Neuron (in vitro differentiated cells): ENCODE data around the gene C1orf226.

Source experiments
- H2AFZ ChIP-seq: one replicate; pipeline ENCODE4 v1.6.1; 2013; ENCODE audit warnings: low read depth, mild to moderate bottlenecking, inconsistent platforms, low read length, moderate library complexity
- H3K27me3 ChIP-seq: one replicate; pipeline ENCODE4 v1.6.1; 2013; ENCODE audit warnings: low read length; ENCODE audit not compliant: insufficient read depth
- H3K36me3 ChIP-seq: one replicate; pipeline ENCODE4 v1.6.1; 2013; ENCODE audit warnings: low read length; ENCODE audit not compliant: insufficient read depth
- H3K4me1 ChIP-seq: one replicate; pipeline ENCODE4 v1.6.1; 2013; ENCODE audit warnings: low read length; ENCODE audit not compliant: insufficient read depth
- H3K4me3 ChIP-seq: 2 replicates; pipeline ENCODE4 v1.5.1; 2013; ENCODE audit warnings: mild to moderate bottlenecking, low read length, moderate library complexity
- H3K9me3 ChIP-seq: one replicate; pipeline ENCODE4 v1.6.1; 2013; ENCODE audit warnings: low read length

C1orf226 gene

DNA sequence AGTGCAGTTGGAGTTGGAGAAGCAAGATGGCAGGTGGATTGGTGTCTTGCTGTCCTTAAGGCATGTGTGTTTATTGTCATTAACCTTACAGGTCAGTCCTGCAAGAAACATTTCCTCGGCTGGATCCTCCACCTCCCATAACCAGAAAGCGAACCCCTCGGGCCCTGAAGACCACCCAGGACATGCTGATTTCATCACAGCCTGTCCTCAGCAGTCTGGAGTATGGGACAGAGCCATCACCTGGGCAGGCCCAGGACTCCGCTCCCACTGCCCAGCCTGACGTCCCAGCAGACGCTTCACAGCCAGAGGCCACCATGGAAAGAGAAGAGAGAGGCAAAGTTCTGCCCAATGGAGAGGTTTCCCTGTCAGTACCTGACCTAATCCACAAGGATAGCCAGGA, 1.6 kb downstream of the C1orf226 start:
- no peaks in the 10 kb centered on the region for H3K9me3 ChIP-seq
- no peak overlapping the region for H2AFZ ChIP-seq
- H3K4me3 ChIP-seq: no peak overlapping the region
- peaks cover 27% of the 10 kb centered on the region for H3K4me1 ChIP-seq
- H3K27me3 ChIP-seq: no peaks in the 10 kb centered on the region
- peaks cover 13% of the 10 kb centered on the region for H3K36me3 ChIP-seq

DNA sequence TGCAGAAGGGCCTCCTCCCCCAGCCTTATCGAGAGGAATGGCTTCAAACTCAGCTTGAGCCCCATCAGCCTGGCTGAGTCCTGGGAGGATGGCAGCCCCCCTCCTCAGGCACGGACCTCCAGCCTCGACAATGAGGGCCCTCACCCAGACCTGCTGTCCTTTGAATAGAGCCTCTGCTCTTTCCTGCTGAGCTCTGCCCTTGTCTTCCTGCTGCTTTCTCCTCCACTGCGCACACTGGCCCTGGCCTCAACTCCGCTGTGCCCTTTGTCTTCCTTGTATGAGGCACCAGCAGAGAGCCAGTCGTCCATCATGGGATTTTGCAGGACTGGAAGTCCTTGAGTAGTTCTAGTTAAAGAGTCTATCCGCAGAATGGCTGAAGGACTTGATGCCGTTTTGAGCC, 2.0 kb downstream of the C1orf226 start:
- Histone ChIP-seq H2AFZ (no peak overlapping the region), H3K4me3 (no peak overlapping the region), H3K36me3 (peaks cover 13% of the 10 kb centered on the region), H3K27me3 (no peaks in the 10 kb centered on the region), H3K9me3 (no peaks in the 10 kb centered on the region), H3K4me1 (peaks cover 29% of the 10 kb centered on the region)

DNA sequence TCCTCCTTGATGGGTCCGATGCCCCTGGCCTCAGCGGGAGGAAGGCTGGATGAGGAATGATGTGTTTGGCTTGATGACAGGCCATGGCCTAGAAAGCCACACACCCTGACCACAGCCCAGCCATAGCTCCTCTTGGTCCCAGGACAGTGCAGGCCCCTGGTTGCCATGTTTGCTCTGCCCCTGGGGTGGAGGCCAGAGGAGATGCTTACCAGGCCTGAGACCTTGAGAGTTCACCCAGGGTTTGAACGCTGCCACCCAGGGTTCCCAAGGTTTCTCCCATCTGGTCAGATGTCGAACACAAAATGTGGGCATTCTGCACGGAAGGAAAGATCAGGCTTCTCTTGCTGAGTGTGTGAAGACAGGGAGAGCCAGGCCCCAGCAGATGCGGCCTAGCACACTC, 2.6 kb downstream of the C1orf226 start:
- no peaks in the 10 kb centered on the region for H3K27me3 ChIP-seq
- no peak overlapping the region for H2AFZ ChIP-seq
- H3K36me3 ChIP-seq: peaks cover 13% of the 10 kb centered on the region
- H3K9me3 ChIP-seq: no peaks in the 10 kb centered on the region
- H3K4me1 ChIP-seq: peaks cover 35% of the 10 kb centered on the region
- H3K4me3 ChIP-seq: no peak overlapping the region

DNA sequence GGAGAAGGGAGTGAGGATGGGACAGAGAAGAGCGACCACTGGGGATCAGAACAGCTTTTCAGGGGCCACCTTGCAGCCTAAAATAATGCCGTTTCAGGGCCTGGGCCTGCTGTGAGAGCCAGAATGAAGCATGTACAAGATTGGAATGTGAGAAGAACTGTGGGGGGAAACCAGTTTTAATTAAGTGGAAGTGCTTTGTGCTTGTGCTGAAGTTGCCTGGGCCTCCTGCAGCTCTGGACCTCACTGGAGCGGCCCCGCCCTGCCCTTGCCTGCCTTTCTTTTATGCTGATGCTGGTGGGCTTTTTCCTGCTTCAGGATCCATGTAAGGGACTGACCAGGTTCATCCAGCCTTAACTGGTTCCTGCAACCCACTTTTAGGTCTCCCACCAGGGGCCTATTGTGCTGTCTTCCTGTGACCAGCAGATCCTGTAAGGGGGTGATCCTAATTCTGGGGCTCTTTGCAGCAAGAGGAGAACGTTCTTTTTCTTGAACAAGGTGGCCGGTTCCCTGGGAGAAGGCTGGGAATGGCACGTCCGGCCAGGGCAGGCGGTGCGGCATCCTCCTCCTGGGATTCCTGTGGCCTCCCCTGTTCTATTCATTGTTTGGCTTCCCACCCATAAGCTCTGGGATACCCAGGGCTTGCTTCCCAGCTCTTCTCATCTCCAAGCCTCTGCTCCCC, 3.2 kb downstream of the C1orf226 start:
- Histone ChIP-seq H3K9me3 (no peaks in the 10 kb centered on the region), H3K4me1 (peaks cover 39% of the 10 kb centered on the region), H3K27me3 (no peaks in the 10 kb centered on the region), H3K4me3 (no peak overlapping the region), H3K36me3 (peaks cover 13% of the 10 kb centered on the region), H2AFZ (no peak overlapping the region)

DNA sequence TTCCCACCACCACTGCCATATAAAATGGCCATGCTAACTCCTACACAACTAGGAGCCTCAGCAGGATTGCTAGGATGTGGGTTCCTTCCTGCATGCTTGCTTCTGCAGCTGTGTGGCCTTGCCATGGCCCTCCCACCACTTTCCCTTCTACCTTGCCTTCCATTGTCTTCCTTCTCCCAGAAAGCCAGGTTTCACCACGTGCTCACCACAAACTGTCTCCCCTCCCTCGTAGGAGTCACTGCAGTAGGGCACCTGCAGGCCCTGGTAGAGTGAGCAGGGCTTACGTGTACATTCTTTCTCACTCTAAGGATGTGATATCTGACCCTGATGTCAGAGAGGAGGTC, 3.7 kb downstream of the C1orf226 start:
- no peaks in the 10 kb centered on the region for H3K9me3 ChIP-seq
- peaks cover 39% of the 10 kb centered on the region for H3K4me1 ChIP-seq
- H3K27me3 ChIP-seq: no peaks in the 10 kb centered on the region
- H2AFZ ChIP-seq: no peak overlapping the region
- H3K4me3 ChIP-seq: no peak overlapping the region
- H3K36me3 ChIP-seq: peaks cover 13% of the 10 kb centered on the region

DNA sequence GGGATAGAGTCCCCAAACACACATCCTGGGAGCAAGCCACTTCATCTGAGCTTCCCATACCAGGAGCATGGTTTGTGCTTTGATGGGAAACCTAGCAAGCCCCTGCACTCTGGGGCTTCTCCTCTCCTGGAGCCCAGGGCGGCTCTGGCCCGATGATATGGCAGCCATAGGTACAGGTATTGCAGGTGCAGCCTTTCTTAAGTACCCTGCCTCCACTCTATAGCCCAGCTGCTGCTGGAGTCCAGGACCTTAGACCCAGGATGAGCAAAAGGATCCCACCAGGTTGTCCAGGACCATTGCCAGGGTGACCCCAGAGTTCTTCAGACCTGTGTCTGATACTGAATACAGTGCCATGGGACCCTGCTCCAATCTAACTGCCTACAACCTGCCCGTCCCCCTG, 4.2 kb downstream of the C1orf226 start:
- Histone ChIP-seq H3K9me3 (no peaks in the 10 kb centered on the region), H3K27me3 (no peaks in the 10 kb centered on the region), H3K4me3 (no peak overlapping the region), H3K4me1 (peaks cover 39% of the 10 kb centered on the region), H3K36me3 (peaks cover 13% of the 10 kb centered on the region), H2AFZ (no peak overlapping the region)

DNA sequence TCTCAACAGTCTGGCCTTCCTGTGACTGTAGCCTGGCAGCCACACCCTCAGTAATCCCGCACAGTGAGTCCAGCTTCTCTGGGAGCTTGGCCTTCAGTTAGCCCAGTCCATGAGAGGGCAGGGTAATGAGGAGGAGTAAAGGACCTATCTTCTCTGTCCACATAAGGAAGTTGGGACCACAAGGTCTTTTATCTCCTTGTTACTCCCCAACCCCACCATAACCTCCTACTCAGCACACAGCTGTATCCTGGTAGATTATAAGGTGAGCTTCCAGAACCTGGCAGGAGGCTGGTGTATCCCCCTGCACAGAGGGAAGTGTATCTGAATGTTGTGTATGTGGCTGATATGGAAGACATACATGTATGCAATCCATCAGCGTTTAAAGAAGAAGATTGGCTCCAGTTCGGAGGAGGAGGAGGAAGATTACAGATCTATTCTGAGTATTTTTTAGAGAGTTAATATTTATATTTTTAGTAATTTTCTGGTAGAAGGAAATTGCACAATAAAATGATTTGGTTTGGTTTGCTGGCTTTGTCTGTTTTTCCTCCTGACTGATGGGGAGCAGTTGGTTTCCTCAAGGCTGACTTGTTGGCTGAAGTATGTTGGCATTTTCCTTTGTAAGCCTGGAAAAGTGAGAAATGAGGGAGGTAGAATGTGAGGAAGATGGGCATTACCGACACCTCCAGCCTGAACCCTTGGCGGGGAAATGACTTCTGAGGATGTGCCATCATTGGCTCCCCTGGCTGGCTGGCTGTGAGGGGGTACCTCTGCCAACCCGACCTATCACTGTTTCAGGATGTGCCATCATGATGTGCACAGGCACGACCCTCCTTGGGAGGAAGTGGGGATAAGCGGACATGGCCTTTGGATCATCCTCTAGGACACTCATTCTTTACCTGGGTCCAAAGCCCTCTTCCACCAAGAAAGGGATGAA, 5.0 kb downstream of the C1orf226 start:
- no peak overlapping the region for H3K4me3 ChIP-seq
- no peaks in the 10 kb centered on the region for H3K27me3 ChIP-seq
- no peak overlapping the region for H2AFZ ChIP-seq
- H3K9me3 ChIP-seq: no peaks in the 10 kb centered on the region
- H3K36me3 ChIP-seq: peaks cover 13% of the 10 kb centered on the region
- H3K4me1 ChIP-seq: peaks cover 39% of the 10 kb centered on the region

DNA sequence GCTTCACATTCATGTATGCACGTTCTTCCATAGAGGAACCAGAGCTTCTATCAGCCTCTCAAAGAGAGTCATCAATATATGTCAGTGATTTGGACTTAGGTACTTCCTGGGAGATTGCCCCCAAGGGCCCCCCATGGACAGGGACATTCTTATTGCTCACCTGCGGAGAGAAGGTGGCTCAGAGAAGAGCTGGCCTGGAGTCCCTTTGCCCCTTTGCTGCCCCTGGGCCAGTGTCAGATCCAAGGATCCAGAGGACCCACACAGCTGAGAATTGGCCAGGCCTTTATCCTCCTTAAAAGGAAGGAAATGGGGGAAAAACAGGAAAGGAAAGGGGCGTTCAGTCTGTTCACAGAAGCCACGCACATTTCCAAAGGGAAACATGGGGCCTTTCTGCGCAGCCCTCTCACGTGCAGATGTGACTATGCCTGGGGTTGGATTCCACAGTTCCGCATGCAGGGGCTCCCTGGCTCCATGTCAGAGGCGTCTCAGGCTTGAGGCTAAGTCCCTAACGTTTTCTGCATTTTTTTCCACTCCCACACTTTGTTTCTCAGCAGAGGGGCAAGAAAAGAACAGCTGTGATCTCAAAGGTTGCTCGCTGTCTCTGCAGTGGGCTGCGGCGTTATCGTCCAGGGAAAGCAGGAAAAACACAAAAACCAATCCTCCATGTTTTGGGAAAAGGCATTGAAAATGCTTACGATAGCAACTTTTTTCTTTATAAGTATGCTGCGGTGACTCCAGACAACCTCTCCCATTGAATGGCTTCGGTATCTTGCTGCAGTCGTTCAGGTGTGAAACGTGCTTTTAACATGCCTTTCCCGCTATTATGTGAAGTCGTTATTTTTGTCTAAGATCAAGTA, 5.9 kb downstream of the C1orf226 start:
- Histone ChIP-seq H3K9me3 (no peaks in the 10 kb centered on the region), H3K36me3 (peaks cover 13% of the 10 kb centered on the region), H3K4me3 (no peak overlapping the region), H3K27me3 (no peaks in the 10 kb centered on the region), H2AFZ (no peak overlapping the region), H3K4me1 (peaks cover 40% of the 10 kb centered on the region)

DNA sequence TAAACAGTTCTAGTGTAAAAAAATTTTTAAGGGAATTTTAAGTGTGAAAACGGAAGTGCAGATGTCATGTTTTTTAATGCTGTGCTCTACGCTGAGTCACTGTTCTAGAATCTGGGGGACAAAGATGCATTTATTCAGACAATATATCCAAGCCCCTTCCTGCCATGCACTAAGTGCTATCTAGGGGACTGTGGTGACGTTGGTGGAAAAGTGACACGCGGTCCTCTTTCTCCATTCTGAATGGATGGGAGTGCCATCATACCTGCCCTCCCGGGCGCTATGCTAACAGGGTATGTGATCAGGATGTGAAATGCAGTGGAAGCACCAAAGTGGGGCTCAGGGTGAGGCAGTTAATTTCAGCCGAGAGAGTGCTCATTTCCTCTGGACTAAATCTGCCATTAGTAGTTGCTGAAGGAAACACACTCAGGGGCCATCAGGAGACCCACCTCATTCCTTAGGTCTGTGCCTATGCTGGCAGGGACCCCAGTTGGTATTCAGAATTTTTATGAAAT, 6.6 kb downstream of the C1orf226 start:
- peaks cover 40% of the 10 kb centered on the region for H3K4me1 ChIP-seq
- no peaks in the 10 kb centered on the region for H3K27me3 ChIP-seq
- H3K9me3 ChIP-seq: no peaks in the 10 kb centered on the region
- H3K36me3 ChIP-seq: peaks cover 9% of the 10 kb centered on the region
- H3K4me3 ChIP-seq: no peak overlapping the region
- no peak overlapping the region for H2AFZ ChIP-seq

DNA sequence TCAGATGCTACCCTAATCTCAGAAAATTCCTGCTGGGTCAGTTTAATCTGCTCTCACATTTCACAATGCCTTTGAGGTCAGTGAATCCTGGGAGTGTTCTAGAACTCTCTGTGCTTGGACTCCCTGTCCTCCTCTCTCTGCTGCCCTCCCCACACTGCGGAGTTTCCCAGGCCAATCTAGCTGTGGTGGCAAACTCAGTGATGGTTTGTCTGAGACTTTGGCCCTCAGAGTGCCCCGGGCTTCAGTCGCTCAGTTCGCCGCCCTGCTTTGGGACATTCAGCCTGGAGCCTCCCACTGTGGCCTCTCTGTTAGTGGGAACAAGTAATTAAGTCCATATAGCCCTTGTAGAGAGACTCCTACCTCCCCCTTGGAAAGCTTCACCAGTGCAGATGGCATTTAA, 7.1 kb downstream of the C1orf226 start:
- Histone ChIP-seq H3K27me3 (no peaks in the 10 kb centered on the region), H3K36me3 (peaks cover 4% of the 10 kb centered on the region), H2AFZ (no peak overlapping the region), H3K9me3 (no peaks in the 10 kb centered on the region), H3K4me3 (no peak overlapping the region), H3K4me1 (peaks cover 35% of the 10 kb centered on the region)

DNA sequence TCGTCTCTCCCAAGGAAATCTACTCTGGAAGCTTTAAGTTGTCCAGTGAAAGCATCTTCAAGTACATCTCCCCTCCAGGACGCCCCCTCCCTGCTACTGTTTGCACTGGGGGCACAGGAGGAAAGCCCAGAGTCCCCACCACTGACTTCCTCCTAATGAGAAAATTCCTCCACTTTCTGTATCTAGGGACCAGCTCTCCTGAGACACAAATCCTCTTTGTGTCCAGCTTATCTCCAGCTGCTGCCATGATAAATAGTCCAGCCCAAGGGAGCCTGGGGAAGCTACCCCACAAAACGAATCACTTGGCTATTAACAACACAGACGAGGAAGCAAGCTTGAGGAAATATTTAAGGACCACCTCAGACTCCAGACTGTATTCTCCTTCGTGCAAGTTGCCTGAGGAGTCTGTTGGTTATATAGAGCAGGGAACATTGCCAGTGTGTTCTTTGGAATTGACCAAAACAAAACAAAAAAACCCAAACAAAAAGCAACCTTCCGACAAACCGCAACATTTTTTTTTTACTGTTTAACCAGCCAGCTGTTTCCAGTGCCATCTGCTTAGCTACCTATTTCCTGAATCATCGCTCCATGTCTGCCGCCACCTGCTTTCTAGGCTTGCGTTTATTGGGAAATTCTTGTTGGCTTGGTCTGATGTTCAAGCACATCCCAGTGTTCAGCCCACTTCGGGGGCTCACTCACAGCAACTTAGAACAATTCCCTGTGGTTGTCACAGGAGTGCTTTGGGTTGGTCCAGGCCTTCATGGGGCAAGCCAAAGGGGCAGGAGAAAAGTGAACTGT, 7.7 kb downstream of the C1orf226 start:
- Histone ChIP-seq H3K27me3 (no peaks in the 10 kb centered on the region), H3K36me3 (peaks cover 4% of the 10 kb centered on the region), H3K9me3 (no peaks in the 10 kb centered on the region), H3K4me3 (no peak overlapping the region), H3K4me1 (peaks cover 30% of the 10 kb centered on the region), H2AFZ (no peak overlapping the region)

DNA sequence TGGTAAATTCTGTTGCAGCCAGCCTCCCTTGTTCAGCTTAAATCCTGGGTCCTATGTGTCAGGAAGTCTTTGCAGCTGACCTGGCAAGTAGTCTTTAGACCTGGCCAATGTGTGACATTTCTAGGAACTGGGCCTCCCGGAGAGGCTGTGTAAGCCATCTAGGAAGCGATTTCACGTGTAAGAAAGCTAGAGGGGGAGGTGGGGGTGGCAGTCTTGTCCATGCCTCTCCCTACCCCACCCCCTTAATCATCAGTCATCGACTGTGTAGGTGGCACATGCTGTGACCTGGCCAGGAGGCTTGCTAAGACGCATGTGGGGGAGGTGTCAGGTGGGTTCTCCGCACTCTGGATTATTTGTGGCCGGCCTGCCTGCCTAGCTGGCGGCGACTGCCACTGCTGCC, 8.4 kb downstream of the C1orf226 start:
- Histone ChIP-seq H3K4me3 (no peak overlapping the region), H3K36me3 (peaks cover 4% of the 10 kb centered on the region), H3K27me3 (no peaks in the 10 kb centered on the region), H3K4me1 (peaks cover 22% of the 10 kb centered on the region), H2AFZ (no peak overlapping the region), H3K9me3 (no peaks in the 10 kb centered on the region)
